Measurements from ENCODE around the gene MR1.

MR1 gene

DNA sequence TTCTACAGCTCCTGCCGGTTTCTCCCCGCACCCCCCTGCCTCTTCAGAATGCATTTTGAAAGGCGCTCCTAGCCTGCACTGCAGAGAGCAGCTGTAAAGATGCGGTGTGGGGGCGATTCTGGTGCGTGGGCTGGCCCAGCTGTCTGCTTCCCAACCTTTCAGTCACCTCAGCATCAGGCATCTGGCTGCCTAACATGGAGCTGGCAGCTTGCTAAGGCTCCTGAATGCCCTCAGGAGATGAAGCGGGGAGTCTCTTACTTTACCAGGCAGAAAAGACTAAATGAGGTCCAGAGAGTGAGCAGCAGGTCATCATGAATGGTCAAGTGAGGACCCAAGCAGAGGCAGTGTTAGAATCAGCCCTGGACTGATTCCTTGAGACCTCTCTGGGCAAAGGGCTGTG lies 63.5 kb downstream of the MR1 start:
- TF ChIP-seq, protein P1, sequence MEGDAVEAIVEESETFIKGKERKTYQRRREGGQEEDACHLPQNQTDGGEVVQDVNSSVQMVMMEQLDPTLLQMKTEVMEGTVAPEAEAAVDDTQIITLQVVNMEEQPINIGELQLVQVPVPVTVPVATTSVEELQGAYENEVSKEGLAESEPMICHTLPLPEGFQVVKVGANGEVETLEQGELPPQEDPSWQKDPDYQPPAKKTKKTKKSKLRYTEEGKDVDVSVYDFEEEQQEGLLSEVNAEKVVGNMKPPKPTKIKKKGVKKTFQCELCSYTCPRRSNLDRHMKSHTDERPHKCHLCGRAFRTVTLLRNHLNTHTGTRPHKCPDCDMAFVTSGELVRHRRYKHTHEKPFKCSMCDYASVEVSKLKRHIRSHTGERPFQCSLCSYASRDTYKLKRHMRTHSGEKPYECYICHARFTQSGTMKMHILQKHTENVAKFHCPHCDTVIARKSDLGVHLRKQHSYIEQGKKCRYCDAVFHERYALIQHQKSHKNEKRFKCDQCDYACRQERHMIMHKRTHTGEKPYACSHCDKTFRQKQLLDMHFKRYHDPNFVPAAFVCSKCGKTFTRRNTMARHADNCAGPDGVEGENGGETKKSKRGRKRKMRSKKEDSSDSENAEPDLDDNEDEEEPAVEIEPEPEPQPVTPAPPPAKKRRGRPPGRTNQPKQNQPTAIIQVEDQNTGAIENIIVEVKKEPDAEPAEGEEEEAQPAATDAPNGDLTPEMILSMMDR (conservative IDR thresholded peaks at IDR 0.05; ENCODE audit: low read depth, low read length): no peak
- no peak for DNase-seq (ENCODE audit: low read depth)
- H3K4me3 ChIP-seq (ENCODE audit: low read depth, low read length): no peak overlapping the region

DNA sequence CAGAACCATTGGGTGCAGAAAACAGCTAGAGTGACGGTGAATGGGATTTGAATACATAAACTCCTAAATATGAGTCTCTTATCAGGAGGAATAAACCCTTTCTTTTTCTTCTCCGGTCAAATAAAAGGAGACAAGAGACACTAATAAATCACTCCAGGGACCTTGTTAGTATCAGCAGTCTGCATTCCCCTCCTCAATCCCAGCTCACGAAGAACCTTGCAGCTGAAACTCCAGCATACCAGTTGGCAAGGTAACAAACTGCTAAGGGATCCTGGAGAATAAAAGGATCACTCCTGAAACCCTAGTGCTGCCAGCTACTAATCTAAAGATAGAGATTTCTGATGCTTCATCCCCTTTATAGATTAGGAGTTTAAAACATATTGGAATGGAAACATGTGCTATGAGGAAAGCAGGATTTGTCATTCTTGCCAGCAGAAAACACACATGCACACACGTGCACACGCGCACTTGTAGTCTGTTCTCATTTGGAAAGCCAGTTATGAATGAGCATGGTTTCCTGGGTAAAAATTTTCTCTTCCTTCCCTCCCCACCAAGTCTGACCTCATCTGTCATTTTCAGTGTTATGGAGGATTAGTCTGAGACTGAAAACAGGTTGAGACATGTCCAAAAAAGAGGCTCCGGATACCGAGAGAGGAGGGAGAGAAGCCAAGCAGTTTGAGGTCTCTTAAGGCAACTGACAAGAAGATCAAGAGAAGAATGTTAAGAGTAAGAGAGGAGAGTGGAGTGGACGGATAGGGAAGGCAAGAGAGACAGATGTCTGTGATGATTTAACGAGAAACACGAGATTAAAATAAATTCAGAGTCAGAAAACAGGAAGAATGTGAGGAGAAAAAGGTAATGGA lies 65.6 kb downstream of the MR1 start:
- peak; percentile 72 for DNase-seq (ENCODE audit: low read depth)
- no peak overlapping the region for H3K4me3 ChIP-seq (ENCODE audit: low read depth, low read length)
- TF ChIP-seq, protein P1 (conservative IDR thresholded peaks at IDR 0.05; ENCODE audit: low read depth, low read length): no peak

DNA sequence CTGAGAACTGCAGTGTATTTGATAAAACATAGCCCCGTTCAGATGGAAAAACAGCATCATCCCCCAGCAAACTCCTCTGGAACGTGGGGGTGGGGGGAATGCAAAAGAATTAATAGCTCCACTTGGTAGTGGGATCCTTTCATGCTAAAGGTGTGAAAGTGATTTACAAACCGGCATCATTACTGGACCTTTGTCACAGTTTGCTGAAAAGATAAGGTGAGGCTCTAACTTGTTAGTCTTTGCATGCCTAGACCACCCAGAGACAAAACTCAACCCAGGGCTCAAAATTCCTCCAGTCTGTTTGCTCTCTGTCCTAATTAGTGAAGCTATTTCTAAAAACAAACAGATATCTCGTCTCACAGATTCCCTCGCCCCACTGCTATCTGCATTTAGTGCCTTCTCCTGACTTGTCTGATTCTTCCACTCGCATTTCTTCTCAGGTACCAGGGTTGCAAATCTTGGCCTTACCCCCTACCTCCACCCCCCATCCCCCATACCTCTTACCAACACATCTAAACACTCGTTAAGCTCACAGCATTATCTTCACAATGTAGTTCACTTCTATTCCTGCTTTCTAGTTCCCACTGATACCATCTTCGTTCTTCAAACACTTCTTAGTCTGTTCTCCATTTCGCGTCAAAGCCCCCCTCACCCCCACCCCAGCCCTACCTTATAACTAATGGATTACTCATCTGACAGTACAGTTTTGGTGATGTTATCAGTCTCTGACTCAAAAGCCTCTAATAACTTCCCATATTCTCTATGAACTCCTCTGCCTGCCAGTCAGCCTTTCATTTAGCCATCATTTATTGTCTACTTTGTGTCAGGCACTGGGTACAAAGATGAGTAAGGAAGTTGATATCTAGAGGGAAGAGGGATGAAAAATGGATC lies 66.5 kb downstream of the MR1 start:
- no peak overlapping the region for H3K4me3 ChIP-seq (ENCODE audit: low read depth, low read length)
- TF ChIP-seq, protein P1 (conservative IDR thresholded peaks at IDR 0.05; ENCODE audit: low read depth, low read length): no peak
- DNase-seq (ENCODE audit: low read depth): no peak

DNA sequence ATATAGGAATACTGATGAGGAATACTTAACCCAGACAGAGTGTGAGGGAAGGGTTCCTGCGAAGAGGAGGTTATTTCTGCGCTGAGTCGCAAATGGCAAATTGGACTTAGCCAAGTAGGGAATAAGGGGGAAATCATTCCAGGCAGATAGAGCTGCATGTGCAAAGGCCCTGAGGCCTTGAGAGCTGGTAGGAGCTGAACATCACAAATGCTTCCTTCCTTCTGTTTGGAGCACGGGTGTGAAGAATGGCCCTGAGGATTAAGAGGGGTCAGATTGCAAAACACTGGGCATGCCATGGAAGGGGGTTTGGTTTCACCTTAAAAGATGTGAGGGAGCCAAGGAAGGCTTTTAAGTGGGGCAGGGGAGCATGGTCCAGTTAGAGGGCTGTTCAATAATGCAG lies 67.2 kb downstream of the MR1 start:
- DNase-seq (ENCODE audit: low read depth): no peak
- no peak overlapping the region for H3K4me3 ChIP-seq (ENCODE audit: low read depth, low read length)
- TF ChIP-seq, protein P1 (conservative IDR thresholded peaks at IDR 0.05; ENCODE audit: low read depth, low read length): no peak

DNA sequence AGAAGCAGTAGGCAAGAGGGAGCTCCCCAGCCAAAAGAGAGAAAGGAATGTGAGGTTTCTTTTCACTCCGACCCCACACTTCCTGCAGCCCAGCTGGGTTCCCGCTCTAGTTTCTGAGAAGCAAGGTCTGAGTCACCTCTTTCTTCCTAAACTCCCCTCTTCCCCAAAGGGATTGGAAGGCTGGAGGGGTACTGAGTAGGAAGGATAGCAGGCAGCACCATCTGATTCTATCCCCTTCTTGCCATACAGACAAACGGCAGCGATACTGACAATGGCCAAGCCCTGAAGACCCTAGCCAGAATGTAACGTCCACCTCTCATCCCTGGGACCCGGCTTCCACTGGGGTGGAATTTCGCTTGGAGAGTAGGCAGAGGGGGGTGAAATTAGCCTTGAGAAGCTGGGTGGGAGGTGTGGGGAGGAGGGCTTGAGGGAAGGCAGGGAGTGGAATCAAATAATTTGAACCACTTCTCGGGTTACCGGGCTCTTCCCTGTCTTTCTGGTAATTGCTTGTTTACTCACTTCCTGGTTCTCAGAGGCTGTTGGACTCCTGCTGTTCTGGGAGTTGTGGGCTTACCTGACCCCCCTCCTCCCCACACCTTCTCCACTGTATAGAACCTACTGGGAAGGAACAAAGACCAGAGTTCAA lies 67.9 kb downstream of the MR1 start:
- TF ChIP-seq, protein P1 (conservative IDR thresholded peaks at IDR 0.05; ENCODE audit: low read depth, low read length): no peak

DNA sequence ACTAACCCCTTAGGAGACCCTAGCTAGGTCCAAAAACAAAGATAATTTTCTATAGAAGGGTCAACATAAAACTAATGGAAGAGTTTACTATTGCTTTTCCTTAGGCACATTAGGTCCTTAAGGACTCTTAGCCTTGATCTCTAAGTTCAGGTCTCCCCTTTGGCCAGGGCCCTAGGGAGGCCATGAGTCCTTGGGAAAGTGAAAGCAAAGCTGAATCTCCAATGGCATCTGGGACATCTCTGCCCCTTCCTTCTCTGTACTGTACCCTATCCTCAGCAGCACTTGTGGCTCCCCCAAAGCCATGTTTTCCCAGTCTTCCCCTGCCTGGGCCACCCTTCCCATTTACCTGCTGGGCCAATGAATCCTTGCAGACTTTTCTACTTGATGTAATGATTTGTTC lies 69.1 kb downstream of the MR1 start:
- H3K4me3 ChIP-seq (ENCODE audit: low read depth, low read length): no peak overlapping the region
- TF ChIP-seq, protein P1 (conservative IDR thresholded peaks at IDR 0.05; ENCODE audit: low read depth, low read length): no peak
- DNase-seq (ENCODE audit: low read depth): no peak

More for the DNA sequence above, 67.9 kb downstream of the MR1 start:
- peak overlapping the region; percentile 21 for H3K4me3 ChIP-seq (ENCODE audit: low read depth, low read length)
- DNase-seq (ENCODE audit: low read depth): peak; percentile 90

Data from choroid plexus epithelial cell (primary cell).